ENCODE data around the gene AKT1. TPM values are rescaled to one million over a fixed set of nuclear protein-coding genes. Genes with fewer than 3 reads are reported as not detected.
A peak's percentile ranks its signal among the peaks of the same experiment; 100 is the strongest.

The AKT1 gene
- total and polyA plus RNA-seq, 3 experiments from 2014 or later: 34.1 to 150 (median 147) TPM

GRCh38 chr14:104741108-104741802 is 54.3 kb downstream of the AKT1 start:
- Histone ChIP-seq H3K36me3 (ENCODE audit: insufficient read depth, low read length) (no peaks in the 10 kb centered on the region), H3K4me3 (ENCODE audit: low read length) (no peak overlapping the region), H3K9me3 (ENCODE audit: low read length) (no peaks in the 10 kb centered on the region), H3K27ac (ENCODE audit: low read depth, low read length) (no peak overlapping the region), H3K4me1 (ENCODE audit: insufficient read depth, low read length) (no peaks in the 10 kb centered on the region), H3K27me3 (ENCODE audit: insufficient read depth, low read length, poor library complexity, severe bottlenecking) (no peaks in the 10 kb centered on the region)
- peaks cover 0 to 3% (median 0%) of the 10 kb centered on the region in 3 donors for H3K36me3 Mint-ChIP-seq
- no peaks in the 10 kb centered on the region for H3K9me3 Mint-ChIP-seq
- H3K27me3 Mint-ChIP-seq: no peaks in the 10 kb centered on the region
- POLR2A ChIA-PET: no interaction called here
- no peak for DNase-seq
- no peak overlapping the region for H3K27ac Mint-ChIP-seq
- H3K4me3 Mint-ChIP-seq: no peak overlapping the region
- CTCF ChIA-PET: no interaction called here
- H3K4me1 Mint-ChIP-seq: peaks cover 3 to 11% (median 6%) of the 10 kb centered on the region in 3 donors

- no peaks in the 10 kb centered on the region for H3K27me3 ChIP-seq (ENCODE audit: insufficient read depth, low read length, poor library complexity, severe bottlenecking)
- H3K27ac ChIP-seq (ENCODE audit: low read depth, low read length): no peak overlapping the region
- Mint-ChIP-seq H3K9me3 (no peaks in the 10 kb centered on the region), H3K27me3 (no peaks in the 10 kb centered on the region), H3K36me3 (peaks cover 0 to 3% (median 0%) of the 10 kb centered on the region in 3 donors), H3K4me1 (no peaks in the 10 kb centered on the region), H3K4me3 (no peak overlapping the region), H3K27ac (no peak overlapping the region)
- no peak overlapping the region for H3K4me3 ChIP-seq (ENCODE audit: low read length)
- ChIA-PET POLR2A (no interaction called here), CTCF (no interaction called here)
- H3K4me1 ChIP-seq (ENCODE audit: insufficient read depth, low read length): no peaks in the 10 kb centered on the region
- no peaks in the 10 kb centered on the region for H3K36me3 ChIP-seq (ENCODE audit: insufficient read depth, low read length)
- DNase-seq: no peak
- H3K9me3 ChIP-seq (ENCODE audit: low read length): no peaks in the 10 kb centered on the region
These were observed 55.7 kb downstream of the AKT1 start for GRCh38 chr14:104739546-104740516.

- H3K27ac Mint-ChIP-seq: no peak overlapping the region
- ChIA-PET POLR2A (no interaction called here), CTCF (no interaction called here)
- no peak overlapping the region for H3K4me3 Mint-ChIP-seq
- H3K4me1 ChIP-seq (ENCODE audit: insufficient read depth, low read length): no peaks in the 10 kb centered on the region
- no peaks in the 10 kb centered on the region for H3K27me3 Mint-ChIP-seq
- H3K27ac ChIP-seq (ENCODE audit: low read depth, low read length): no peak overlapping the region
- H3K27me3 ChIP-seq (ENCODE audit: insufficient read depth, low read length, poor library complexity, severe bottlenecking): no peaks in the 10 kb centered on the region
- no peaks in the 10 kb centered on the region for H3K4me1 Mint-ChIP-seq
- DNase-seq: no peak
- H3K4me3 ChIP-seq (ENCODE audit: low read length): no peak overlapping the region
- peaks cover 0 to 3% (median 0%) of the 10 kb centered on the region in 3 donors for H3K36me3 Mint-ChIP-seq
- no peaks in the 10 kb centered on the region for H3K9me3 ChIP-seq (ENCODE audit: low read length)
- no peaks in the 10 kb centered on the region for H3K36me3 ChIP-seq (ENCODE audit: insufficient read depth, low read length)
- no peaks in the 10 kb centered on the region for H3K9me3 Mint-ChIP-seq
These were observed 56.5 kb downstream of the AKT1 start for GRCh38 chr14:104739026-104739425.

- POLR2A ChIA-PET: no interaction called here
- Mint-ChIP-seq H3K27me3 (no peaks in the 10 kb centered on the region), H3K4me3 (no peak overlapping the region), H3K4me1 (no peaks in the 10 kb centered on the region), H3K27ac (no peak overlapping the region), H3K9me3 (no peaks in the 10 kb centered on the region), H3K36me3 (peaks cover 0 to 3% (median 0%) of the 10 kb centered on the region in 3 donors)
- no peak overlapping the region for H3K4me3 ChIP-seq (ENCODE audit: low read length)
- no peaks in the 10 kb centered on the region for H3K4me1 ChIP-seq (ENCODE audit: insufficient read depth, low read length)
- H3K27me3 ChIP-seq (ENCODE audit: insufficient read depth, low read length, poor library complexity, severe bottlenecking): no peaks in the 10 kb centered on the region
- no peak overlapping the region for H3K27ac ChIP-seq (ENCODE audit: low read depth, low read length)
- DNase-seq: no peak
- no peaks in the 10 kb centered on the region for H3K36me3 ChIP-seq (ENCODE audit: insufficient read depth, low read length)
- H3K9me3 ChIP-seq (ENCODE audit: low read length): no peaks in the 10 kb centered on the region
- CTCF ChIA-PET: interaction anchor here (1.5 kb wide), 1 partner anchor 17 kb away, joined by 4 read pairs; no protein-coding TSS in a partner anchor
These were observed 57.1 kb downstream of the AKT1 start for GRCh38 chr14:104738375-104739019.

- Mint-ChIP-seq H3K4me3 (no peak overlapping the region), H3K9me3 (no peaks in the 10 kb centered on the region), H3K27me3 (no peaks in the 10 kb centered on the region), H3K27ac (peak overlapping the region in 1 of 8 donors; percentile 32), H3K36me3 (peaks cover 0 to 3% (median 0%) of the 10 kb centered on the region in 3 donors), H3K4me1 (no peaks in the 10 kb centered on the region)
- Histone ChIP-seq H3K9me3 (ENCODE audit: low read length) (no peaks in the 10 kb centered on the region), H3K27ac (ENCODE audit: low read depth, low read length) (no peak overlapping the region), H3K4me1 (ENCODE audit: insufficient read depth, low read length) (no peaks in the 10 kb centered on the region), H3K27me3 (ENCODE audit: insufficient read depth, low read length, poor library complexity, severe bottlenecking) (no peaks in the 10 kb centered on the region), H3K36me3 (ENCODE audit: insufficient read depth, low read length) (no peaks in the 10 kb centered on the region), H3K4me3 (ENCODE audit: low read length) (no peak overlapping the region)
- DNase-seq: no peak
- ChIA-PET CTCF (no interaction called here), POLR2A (interaction anchor here (0.9 kb wide), 1 partner anchor 9 kb away, joined by 3 read pairs; no protein-coding TSS in a partner anchor)
These were observed 59.5 kb downstream of the AKT1 start for GRCh38 chr14:104735830-104736642.

- H3K9me3 Mint-ChIP-seq: no peaks in the 10 kb centered on the region
- ChIA-PET POLR2A (no interaction called here), CTCF (interaction anchor here (1.6 kb wide), 1 partner anchor 12 kb away, joined by 4 read pairs; no protein-coding TSS in a partner anchor)
- Histone ChIP-seq H3K27ac (ENCODE audit: low read depth, low read length) (no peak overlapping the region), H3K36me3 (ENCODE audit: insufficient read depth, low read length) (no peaks in the 10 kb centered on the region), H3K4me3 (ENCODE audit: low read length) (no peak overlapping the region), H3K27me3 (ENCODE audit: insufficient read depth, low read length, poor library complexity, severe bottlenecking) (no peaks in the 10 kb centered on the region), H3K4me1 (ENCODE audit: insufficient read depth, low read length) (no peaks in the 10 kb centered on the region), H3K9me3 (ENCODE audit: low read length) (no peaks in the 10 kb centered on the region)
- no peak overlapping the region for H3K27ac Mint-ChIP-seq
- H3K4me3 Mint-ChIP-seq: no peak overlapping the region
- DNase-seq: no peak
- peaks cover 0 to 2% (median 0%) of the 10 kb centered on the region in 3 donors for H3K36me3 Mint-ChIP-seq
- no peaks in the 10 kb centered on the region for H3K4me1 Mint-ChIP-seq
- no peaks in the 10 kb centered on the region for H3K27me3 Mint-ChIP-seq
These were observed 60.4 kb downstream of the AKT1 start for GRCh38 chr14:104734991-104735779.

GRCh38 chr14:104734601-104734990 is 61.0 kb downstream of the AKT1 start:
- Histone ChIP-seq H3K9me3 (ENCODE audit: low read length) (no peaks in the 10 kb centered on the region), H3K4me3 (ENCODE audit: low read length) (no peak overlapping the region), H3K36me3 (ENCODE audit: insufficient read depth, low read length) (no peaks in the 10 kb centered on the region), H3K27me3 (ENCODE audit: insufficient read depth, low read length, poor library complexity, severe bottlenecking) (no peaks in the 10 kb centered on the region), H3K4me1 (ENCODE audit: insufficient read depth, low read length) (no peaks in the 10 kb centered on the region), H3K27ac (ENCODE audit: low read depth, low read length) (no peak overlapping the region)
- Mint-ChIP-seq H3K4me3 (no peak overlapping the region), H3K27me3 (no peaks in the 10 kb centered on the region), H3K27ac (no peak overlapping the region), H3K36me3 (no peaks in the 10 kb centered on the region), H3K4me1 (no peaks in the 10 kb centered on the region), H3K9me3 (no peaks in the 10 kb centered on the region)
- no peak for DNase-seq
- ChIA-PET POLR2A (no interaction called here), CTCF (interaction anchor here (1.6 kb wide), 1 partner anchor 12 kb away, joined by 4 read pairs; no protein-coding TSS in a partner anchor)
